Body of pancreas (tissue), 4 donors: Measurements from ENCODE around the gene E4F1.

Source experiments
- CTCF ChIP-seq, 7 experiments: fragments of 450-650 bp in 4 of 7; fragments of 200-600 bp in 3 of 7; sonication (generic) in 3 of 7; IDR thresholded peaks; one replicate each; pipeline ENCODE4 v1.5.1; 2016 to 2019; ENCODE audit warnings: antibody characterized with exemption in 7 of 7
- POLR2A ChIP-seq, 3 donors: fragments of 450-650 bp; IDR thresholded peaks; one replicate each; pipeline ENCODE4 v1.6.1; 2016; ENCODE audit warnings: antibody characterized with exemption in 3 of 3, mild to moderate bottlenecking in 2 of 3

GRCh38 chr16:2243031-2243528 lies 19.7 kb downstream of the E4F1 start:
- TF ChIP-seq CTCF (IDR thresholded peaks at IDR 0.05) (no peak), POLR2A (IDR thresholded peaks at IDR 0.05) (no peak)
